Islet of Langerhans (tissue), 1 donor: ENCODE results near the gene INTS15.
"Not testable (repeated sequence)": the region's sequence is repeated elsewhere in the genome, so short reads cannot be mapped to it uniquely, and the experiment has no call there.

ENCODE experiments used
- FAIRE-seq: peaks from one replicate; lab custom pipeline; 2011; peaks lifted over from hg19 to GRCh38; lab: Jason Lieb, UNC

INTS15 gene

GRCh38 chr7:6577369-6578113 lies 12.3 kb upstream of the INTS15 start, which contains the start of gene ZDHHC4:
ZDHHC4 (plus strand) TSS chr7:6577454; CDS start chr7:6580562, 3,108 bp downstream.
- no peak for FAIRE-seq

GRCh38 chr7:6578114-6579084 lies 11.4 kb upstream of the INTS15 start:
- FAIRE-seq: no peak

DNA sequence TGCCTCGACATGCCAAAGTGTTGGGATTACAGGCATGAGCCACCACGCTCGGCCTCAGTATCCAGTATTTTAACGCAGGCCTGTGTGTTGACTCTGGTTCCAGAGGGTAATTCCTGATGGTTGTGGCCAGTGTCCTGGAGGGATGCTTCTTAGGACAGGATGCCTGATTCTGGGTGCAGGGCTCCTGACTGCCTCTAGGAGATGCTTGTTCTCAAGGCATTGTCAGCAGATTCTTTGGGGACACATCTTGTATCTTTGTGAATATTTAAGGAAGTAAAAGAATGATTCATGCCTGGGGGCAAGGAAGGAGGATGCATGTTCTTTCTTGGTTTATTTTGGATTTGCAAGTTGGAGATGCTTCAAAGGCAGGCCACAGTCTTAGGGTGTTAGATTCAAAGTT lies 10.4 kb upstream of the INTS15 start:
- FAIRE-seq: no peak

DNA sequence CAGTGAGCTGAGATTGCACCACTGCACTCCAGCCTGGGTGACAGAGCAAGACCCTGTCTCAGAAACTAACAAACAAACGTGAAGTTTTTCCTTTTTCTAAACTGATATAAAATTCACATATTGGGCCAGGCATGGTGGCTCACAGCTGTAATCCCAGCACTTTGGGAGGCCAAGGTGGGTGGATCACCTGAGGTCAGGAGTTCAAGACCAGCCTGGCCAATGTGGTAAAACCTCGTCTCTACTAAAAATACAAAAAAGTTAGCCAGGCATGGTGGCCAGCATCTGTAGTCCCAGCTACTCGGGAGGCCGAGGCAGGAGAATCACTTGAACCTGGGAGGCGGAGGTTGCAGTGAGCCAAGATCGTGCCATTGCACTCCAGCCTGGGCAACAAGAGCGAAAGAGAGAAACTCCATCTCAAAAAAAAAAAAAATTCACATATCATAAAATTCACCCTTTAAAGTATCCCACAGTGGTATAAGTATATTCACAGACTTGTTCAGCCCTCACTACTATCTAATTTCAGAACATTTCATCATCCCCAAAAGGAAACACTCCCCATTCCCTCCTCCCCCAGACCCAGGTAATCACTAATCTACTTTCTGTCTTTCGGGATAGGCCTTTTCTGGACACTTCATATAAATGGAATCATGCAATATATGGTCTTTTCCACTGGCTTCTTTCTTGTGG lies 3.9 kb upstream of the INTS15 start:
- FAIRE-seq: not testable (repeated sequence)

- no peak for FAIRE-seq
Observed at GRCh38 chr7:6588566-6588965, 1.3 kb upstream of the INTS15 start.

- FAIRE-seq: no peak
Observed at GRCh38 chr7:6589151-6589828, 531 bp upstream of the INTS15 start.

GRCh38 chr7:6590645-6591110 lies 857 bp downstream of the INTS15 start:
- no peak for FAIRE-seq

DNA sequence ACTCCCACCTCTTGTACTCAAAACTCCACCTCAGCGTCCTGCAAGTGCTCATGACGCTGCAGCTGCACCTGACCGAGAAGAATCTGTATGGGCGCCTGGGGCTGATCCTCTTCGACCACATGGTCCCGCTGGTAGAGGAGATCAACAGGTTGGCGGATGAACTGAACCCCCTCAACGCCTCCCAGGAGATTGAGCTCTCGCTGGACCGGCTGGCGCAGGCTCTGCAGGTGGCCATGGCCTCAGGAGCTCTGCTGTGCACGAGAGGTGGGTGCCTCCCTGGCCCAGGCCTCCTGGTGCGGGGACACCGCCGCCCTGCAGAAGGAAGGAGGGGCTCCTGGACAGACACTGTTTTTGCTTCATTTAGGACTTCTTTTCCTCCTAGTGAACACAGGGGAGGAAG lies 10.3 kb downstream of the INTS15 start:
- FAIRE-seq: no peak

DNA sequence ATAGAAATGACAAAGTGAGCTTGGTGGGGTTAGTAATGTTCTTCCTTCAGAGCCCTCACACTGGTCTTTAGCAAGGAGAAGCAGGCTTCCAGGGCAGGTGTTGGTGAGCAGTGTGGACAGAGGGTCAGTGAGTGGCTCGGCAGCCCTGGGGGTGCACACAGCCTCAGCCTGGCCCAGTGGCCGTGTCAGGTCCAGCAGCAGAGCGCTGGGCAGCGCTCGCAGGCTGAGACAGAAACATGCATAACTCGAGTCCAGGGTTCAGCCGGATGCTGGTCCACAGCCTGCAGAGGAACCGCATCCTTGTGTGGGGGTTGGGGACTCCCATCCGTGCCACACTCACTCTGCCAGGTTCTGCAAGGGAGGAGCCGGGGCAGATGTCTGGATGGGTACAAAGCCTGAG lies 14.6 kb downstream of the INTS15 start:
- FAIRE-seq: no peak

- FAIRE-seq: no peak
Observed at GRCh38 chr7:6606866-6607583, 17.2 kb downstream of the INTS15 start.

- no peak for FAIRE-seq
Observed at GRCh38 chr7:6607651-6608051, 17.8 kb downstream of the INTS15 start.

- no peak for FAIRE-seq
Observed at GRCh38 chr7:6608081-6608480, 18.3 kb downstream of the INTS15 start.

DNA sequence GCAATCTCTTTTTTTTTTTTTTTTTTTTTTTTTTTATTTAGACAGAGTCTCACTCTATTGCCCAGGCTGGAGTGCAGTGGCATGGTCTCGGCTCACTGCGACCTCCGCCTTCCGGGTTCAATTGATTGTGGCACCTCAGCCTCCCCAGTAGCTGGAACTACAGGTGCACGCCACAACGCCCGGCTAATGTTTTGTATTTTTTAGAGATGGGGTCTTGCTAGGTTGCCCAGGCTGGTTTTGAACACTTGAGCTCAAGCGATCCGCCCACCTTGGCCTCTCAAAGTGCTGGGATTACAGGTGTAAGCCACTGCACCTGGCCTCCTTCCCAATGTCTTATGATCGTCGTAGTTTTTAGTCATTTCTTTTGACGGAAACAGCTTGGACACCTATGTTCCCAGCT lies 19.0 kb downstream of the INTS15 start:
- FAIRE-seq: no peak

DNA sequence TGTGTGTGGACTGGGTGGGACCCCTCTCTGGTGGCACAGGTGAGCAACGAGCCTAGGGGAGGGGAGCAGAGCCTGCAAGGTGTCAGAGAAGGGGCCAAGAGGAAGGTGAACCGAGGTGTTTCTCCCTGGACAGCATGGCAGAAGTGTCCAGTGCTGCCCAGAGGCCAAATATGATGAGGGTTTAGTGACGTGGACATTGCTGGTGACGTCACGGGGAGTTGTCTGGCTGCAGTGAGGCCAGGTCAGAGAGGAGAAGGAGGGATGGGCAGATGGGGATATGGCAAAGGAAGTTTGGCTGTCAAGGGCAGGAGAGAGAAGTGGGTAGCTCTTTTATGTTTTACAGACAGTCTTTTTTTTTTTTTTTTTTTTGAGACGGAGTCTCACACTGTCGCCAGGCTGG lies 23.0 kb downstream of the INTS15 start:
- FAIRE-seq: no peak

GRCh38 chr7:6613706-6614105 lies 23.9 kb downstream of the INTS15 start:
- no peak for FAIRE-seq

- no peak for FAIRE-seq
Observed at GRCh38 chr7:6614953-6615722, 25.3 kb downstream of the INTS15 start, which contains the start of gene ZNF853. ZNF853 (plus strand) TSS chr7:6615610; CDS start chr7:6616175, 565 bp downstream.

GRCh38 chr7:6615723-6616555 lies 26.1 kb downstream of the INTS15 start:
- FAIRE-seq: no peak

- FAIRE-seq: no peak
Observed at GRCh38 chr7:6616854-6617643, 27.2 kb downstream of the INTS15 start.

DNA sequence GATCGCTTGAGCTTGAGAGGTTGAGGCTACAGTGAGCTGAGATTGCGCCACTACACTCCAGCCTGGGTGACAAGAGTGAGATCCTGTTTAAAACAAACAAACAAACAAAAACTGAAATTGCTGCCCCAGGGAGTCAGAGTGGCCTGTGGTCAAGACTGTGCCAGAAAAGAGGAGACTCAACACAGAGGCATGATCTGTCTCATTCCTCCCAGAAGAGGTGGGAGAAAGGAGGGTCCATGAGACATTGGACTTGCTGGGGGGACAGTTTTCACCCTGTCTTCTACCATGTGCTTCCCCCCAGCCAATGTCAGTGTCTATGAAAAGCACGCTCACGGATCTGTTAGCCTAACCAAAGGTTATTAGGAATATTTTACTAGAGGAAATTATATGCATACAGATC lies 28.8 kb downstream of the INTS15 start:
- FAIRE-seq: no peak
